ENCODE results near the gene PKHD1.
"Not testable (repeated sequence)": the region's sequence is repeated elsewhere in the genome, so short reads cannot be mapped to it uniquely, and the experiment has no call there.

PKHD1 gene

GRCh38 chr6:51996296-51996947, 91.0 kb downstream of the PKHD1 start:
- FAIRE-seq (no peak), DNase-seq (ENCODE audit: insufficient read length, low spot score) (no peak)

- FAIRE-seq, result no peak
- no peak for DNase-seq (ENCODE audit: insufficient read length, low spot score)
Observed at GRCh38 chr6:51995214-51995755, 92.1 kb downstream of the PKHD1 start.

GRCh38 chr6:51992876-51993275, 94.5 kb downstream of the PKHD1 start:
- DNase-seq (ENCODE audit: insufficient read length, low spot score) (no peak), FAIRE-seq (no peak)

- no peak for FAIRE-seq
- DNase-seq (ENCODE audit: insufficient read length, low spot score), result no peak
Observed at GRCh38 chr6:51989789-51990188, 97.6 kb downstream of the PKHD1 start.

- no peak for DNase-seq (ENCODE audit: insufficient read length, low spot score)
- no peak for FAIRE-seq
Observed at GRCh38 chr6:51986864-51987263, 100.5 kb downstream of the PKHD1 start.

- DNase-seq (ENCODE audit: insufficient read length, low spot score) (no peak), FAIRE-seq (no peak)
Observed at GRCh38 chr6:51983564-51983963, 103.8 kb downstream of the PKHD1 start.

- DNase-seq (ENCODE audit: insufficient read length, low spot score); FAIRE-seq: not testable (repeated sequence)
Observed at GRCh38 chr6:51982695-51983094, 104.7 kb downstream of the PKHD1 start.

- FAIRE-seq, result no peak
- no peak for DNase-seq (ENCODE audit: insufficient read length, low spot score)
Observed at GRCh38 chr6:51976374-51976773, 111.0 kb downstream of the PKHD1 start.

GRCh38 chr6:51972659-51973058, 114.8 kb downstream of the PKHD1 start:
- no peak for DNase-seq (ENCODE audit: insufficient read length, low spot score)

GRCh38 chr6:51968265-51968664, 119.1 kb downstream of the PKHD1 start:
- FAIRE-seq (no peak), DNase-seq (ENCODE audit: insufficient read length, low spot score) (no peak)

More at GRCh38 chr6:51972659-51973058, 114.8 kb downstream of the PKHD1 start:
- FAIRE-seq, result no peak

GRCh38 chr6:51965222-51965801, 122.1 kb downstream of the PKHD1 start:
- no peak for DNase-seq (ENCODE audit: insufficient read length, low spot score)
- FAIRE-seq, result no peak

GRCh38 chr6:51963980-51964379, 123.4 kb downstream of the PKHD1 start:
- FAIRE-seq (no peak), DNase-seq (ENCODE audit: insufficient read length, low spot score) (no peak)

- DNase-seq (ENCODE audit: insufficient read length, low spot score), result no peak
- FAIRE-seq, result no peak
Observed at GRCh38 chr6:51962354-51962753, 125.1 kb downstream of the PKHD1 start.

GRCh38 chr6:51960419-51960818, 127.0 kb downstream of the PKHD1 start:
- FAIRE-seq, result no peak
- no peak for DNase-seq (ENCODE audit: insufficient read length, low spot score)

- no peak for FAIRE-seq
- peak; percentile 32 for DNase-seq (ENCODE audit: insufficient read length, low spot score)
Observed at GRCh38 chr6:51959744-51960383, 127.5 kb downstream of the PKHD1 start.

- no peak for FAIRE-seq
Observed at GRCh38 chr6:51954681-51955080, 132.7 kb downstream of the PKHD1 start.

GRCh38 chr6:51953246-51953645, 134.2 kb downstream of the PKHD1 start:
- FAIRE-seq (no peak), DNase-seq (ENCODE audit: insufficient read length, low spot score) (no peak)

More at GRCh38 chr6:51954681-51955080, 132.7 kb downstream of the PKHD1 start:
- no peak for DNase-seq (ENCODE audit: insufficient read length, low spot score)

- DNase-seq (ENCODE audit: insufficient read length, low spot score), result no peak
- no peak for FAIRE-seq
Observed at GRCh38 chr6:51951924-51952323, 135.5 kb downstream of the PKHD1 start.

- FAIRE-seq (no peak), DNase-seq (ENCODE audit: insufficient read length, low spot score) (no peak)
Observed at GRCh38 chr6:51949526-51949925, 137.9 kb downstream of the PKHD1 start.

GRCh38 chr6:51939695-51940094, 147.7 kb downstream of the PKHD1 start:
- DNase-seq (ENCODE audit: insufficient read length, low spot score); FAIRE-seq: not testable (repeated sequence)

GRCh38 chr6:51936531-51937290, 150.7 kb downstream of the PKHD1 start:
- no peak for DNase-seq (ENCODE audit: insufficient read length, low spot score)
- FAIRE-seq, result no peak
